ENCODE results near the gene DOCK2.
A peak's percentile ranks its signal among the peaks of the same experiment; 100 is the strongest.
"Not testable (repeated sequence)": the region's sequence is repeated elsewhere in the genome, so short reads cannot be mapped to it uniquely, and the experiment has no call there.

DOCK2 gene

DNA sequence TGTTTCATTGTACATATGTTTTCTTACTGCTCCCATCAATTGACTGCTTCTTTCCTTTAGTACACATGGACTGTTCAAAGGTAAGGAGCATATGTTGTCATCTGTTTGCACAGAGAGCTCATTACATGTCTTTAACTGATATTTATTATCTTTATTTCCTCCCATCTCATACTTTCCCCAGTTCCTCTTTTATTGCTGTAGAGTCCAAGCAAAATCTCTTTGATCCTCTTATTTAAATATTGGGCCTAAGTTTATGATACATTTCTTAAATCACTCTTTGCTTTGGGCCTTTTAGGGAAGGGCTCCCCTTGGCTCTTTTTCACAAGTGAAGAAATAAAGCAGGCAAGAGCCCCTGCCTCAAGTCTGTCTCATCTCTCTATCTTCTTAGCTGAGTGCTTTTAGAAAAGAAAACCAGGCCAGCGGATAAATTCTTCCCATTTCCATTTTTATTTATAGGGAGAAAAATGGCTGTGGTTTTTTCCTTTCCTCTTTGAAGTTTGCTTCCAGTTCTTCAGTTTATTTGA, 152.4 kb downstream of the DOCK2 start:
- DNase-seq (ENCODE audit: low read depth in 2 of 2) = no peak

DNA sequence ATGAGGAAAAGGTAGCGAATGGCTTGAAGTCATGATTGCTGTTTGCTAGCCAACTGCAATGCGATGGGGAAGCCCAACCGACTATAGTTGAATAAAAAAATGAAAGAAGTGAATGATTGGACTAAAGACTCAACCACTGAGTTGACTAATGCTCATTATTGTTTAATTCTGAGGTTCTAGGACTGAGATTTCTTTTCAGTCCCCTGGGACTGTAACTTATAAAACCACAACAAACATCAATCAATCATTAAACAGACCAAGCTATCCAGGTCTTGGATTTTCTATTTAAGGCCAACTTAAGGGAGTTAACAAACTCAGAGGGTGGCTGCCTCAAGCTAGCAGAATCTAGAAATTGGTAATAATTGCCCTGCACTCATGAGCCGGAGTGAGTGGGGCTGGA, 154.2 kb downstream of the DOCK2 start:
- no peak for DNase-seq (ENCODE audit: low read depth in 2 of 2)

DNA sequence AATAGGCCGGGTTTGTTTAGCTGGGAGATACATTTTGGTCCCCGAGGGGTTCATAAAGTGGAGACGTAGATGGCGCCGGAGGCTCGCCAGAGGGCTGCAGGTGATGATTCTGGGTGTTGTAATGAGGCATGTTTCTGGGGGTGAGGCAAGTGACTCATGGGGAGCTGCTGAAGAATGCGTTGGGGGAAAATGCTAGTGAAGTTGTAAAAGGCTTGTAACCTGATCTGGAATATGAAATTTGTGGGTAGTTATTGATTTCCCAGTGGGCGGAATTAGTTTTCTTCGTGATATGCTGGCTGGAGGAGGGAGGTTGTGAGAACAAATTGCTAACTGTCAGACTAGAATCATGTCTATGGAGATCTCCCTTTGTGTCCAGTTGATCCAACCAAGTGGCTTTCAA, 158.3 kb downstream of the DOCK2 start:
- no peak for DNase-seq (ENCODE audit: low read depth in 2 of 2)

DNA sequence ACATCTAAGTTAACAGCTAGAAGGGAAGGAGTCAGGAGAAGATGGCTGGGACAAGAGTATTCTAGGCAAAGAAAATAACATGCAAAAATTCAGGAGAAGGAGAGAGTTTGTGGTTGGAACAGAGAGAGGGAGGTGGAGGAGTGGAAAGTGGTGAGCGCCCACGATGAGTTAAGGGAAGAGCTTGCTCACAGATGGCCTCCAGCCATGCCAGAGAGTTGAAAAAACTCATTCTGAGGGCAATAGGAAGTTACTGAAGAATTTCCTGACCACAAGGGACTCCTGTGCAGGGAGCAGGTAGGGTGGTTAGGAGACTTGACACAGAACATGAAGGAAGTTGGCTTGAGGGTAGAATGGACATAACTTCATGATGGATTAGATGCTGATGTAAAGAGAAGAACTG, 159.7 kb downstream of the DOCK2 start:
- no peak for DNase-seq (ENCODE audit: low read depth in 2 of 2)

DNA sequence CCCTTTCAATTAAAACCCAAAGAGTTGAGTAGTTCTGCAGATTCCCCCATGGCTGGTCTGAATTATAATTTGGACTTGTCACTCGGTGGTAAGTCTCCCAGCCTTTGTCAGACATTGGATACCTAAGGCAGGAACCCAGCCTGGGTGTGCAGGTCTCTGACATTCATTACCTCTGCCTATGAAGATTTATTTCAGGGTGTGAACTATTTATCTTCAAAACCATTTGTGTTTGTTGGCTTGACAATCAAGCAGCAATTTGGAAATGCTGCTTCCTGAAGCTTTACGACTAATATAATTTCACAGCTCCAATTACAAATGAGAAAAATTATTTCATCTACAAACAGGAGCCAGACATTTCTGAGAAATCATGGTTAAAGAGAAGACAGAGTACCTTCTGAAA, 160.5 kb downstream of the DOCK2 start:
- DNase-seq (ENCODE audit: low read depth in 2 of 2) = no peak

DNA sequence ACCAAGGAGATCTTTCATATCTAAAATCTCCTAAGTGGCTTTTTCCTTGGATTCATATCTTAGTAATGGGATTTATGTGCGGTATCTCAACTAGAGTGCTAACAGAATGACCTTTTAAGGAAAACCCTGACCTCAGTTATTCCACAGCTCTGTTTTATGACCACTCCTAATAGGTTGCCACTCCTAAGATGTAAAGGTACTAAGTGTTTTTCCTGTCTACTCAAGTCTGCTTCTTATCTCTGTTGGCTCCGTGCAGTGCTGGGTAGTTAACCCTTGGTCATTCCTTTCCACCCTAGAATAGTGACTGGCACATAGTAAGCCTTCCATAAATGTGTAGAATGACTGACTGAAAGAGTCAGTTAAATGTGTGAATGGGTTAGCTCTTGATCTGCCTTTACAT, 161.4 kb downstream of the DOCK2 start:
- DNase-seq (ENCODE audit: low read depth in 2 of 2) = no peak

DNA sequence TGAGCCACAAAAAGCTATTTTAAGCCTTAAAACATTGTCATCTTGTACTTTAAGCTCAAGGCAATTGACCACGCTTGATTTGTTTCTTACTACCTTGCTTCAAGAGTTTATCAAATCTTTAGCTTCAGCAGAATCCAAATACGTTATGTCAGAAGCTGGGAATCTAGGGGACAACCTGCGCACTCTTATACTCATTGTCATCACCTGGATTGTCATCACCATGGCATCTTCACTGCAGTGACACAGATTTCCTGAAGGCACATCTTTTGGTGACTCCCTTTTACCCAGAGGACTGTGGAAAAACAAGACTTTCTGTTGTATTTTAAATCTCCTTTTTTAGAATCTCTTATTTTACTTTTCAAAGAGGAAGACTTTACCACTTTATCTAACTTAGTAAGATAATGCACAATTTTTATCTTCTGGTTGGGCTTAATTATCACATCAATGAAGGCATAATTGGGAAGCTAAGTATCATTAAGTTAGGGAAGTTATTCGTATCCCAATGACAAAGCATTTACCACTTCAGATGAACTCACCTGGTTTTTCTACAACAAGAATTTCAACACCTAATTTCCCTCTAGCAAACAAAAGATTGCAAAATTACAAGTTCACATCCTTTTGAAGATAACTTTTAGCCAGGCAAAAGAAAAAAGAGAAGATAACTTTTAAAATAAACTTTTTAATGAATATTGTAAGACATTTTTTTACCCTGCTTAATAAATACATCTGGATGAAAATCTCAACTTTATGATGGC, 162.0 kb downstream of the DOCK2 start:
- DNase-seq (ENCODE audit: low read depth in 2 of 2) = no peak

DNA sequence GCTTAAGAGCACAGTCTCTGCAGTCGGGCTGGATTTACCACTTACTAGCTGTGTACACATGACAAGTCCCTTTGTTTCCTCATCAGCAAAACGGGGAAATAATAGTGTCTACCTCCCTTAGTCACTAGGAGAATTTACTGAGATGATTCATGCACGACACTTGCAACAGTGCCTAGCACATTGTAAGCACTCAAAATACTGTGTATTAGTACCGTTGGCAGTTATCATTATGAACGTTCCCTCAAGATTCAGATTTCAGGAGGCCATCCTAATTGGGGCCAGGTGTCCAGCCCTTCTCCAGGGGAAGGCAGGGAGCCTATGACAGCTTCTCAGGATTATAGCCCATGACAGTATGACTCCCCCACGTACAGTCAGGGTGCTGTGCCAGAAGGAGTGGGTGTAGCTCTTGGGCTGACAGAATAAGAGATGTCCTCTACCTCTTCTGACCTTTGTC, 164.3 kb downstream of the DOCK2 start:
- DNase-seq (ENCODE audit: low read depth in 2 of 2) = no peak

DNA sequence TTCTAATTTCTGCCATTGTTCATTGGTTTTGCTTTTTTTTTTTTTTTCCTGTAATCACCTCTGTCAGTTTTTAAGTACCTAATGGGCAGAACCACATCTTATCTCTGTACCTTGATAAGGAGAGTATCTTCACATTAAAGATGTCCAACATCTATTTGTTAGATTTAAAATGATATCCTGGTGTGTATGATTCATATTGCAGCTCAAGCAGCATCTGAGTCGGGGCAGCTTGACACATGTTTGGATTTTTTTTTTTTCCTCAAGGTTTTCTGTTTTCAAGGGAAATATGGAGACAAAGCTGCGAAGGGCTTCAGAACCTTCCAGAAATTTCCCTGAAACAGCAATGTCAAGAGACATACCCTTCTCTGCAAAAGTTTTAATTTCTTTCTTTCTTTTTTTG, 164.7 kb downstream of the DOCK2 start:
- no peak for DNase-seq (ENCODE audit: low read depth in 2 of 2)

DNA sequence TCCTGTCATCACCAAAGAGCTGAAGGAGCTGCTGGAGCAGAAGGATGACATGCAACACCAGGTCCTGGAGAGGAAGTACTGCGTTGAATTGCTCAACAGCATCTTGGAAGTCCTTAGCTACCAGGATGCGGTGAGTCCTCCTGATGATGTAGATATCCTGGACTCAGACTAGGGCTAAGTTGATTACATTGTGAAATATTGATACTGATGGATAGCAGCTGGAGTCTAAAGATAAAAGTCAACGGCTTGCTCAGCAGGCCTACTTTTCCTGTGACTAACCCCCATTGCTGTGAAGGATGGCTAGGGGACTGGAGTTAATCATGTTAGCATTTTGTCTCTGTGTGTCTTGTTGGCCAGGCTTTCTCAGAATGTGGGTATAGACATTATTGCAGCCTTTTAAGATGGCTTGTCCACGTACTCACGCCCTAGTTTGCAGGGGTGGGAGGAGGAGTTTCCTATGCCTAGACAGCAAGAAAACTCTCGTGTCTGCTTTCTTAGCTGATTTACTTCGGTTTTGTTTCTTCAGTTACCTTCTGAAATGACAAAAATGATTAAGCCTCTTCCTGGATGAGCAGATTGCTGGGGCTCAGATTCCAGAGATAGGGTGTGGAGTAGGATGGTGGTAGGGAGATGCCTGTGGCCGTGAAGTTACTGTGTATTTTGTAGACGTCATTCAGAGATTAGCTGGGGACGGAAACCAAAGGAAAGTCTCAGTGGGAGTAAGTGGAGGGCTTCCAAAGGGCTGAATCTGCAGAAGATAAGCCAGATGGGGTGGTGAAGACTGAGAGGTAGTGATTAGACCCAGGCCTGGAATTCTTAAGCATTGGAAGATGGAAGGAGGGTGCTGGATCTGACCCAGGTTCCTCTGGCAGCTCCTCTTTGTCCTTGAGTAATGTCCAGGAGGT, 166.3 kb downstream of the DOCK2 start:
- DNase-seq (ENCODE audit: low read depth in 2 of 2) = no peak

DNA sequence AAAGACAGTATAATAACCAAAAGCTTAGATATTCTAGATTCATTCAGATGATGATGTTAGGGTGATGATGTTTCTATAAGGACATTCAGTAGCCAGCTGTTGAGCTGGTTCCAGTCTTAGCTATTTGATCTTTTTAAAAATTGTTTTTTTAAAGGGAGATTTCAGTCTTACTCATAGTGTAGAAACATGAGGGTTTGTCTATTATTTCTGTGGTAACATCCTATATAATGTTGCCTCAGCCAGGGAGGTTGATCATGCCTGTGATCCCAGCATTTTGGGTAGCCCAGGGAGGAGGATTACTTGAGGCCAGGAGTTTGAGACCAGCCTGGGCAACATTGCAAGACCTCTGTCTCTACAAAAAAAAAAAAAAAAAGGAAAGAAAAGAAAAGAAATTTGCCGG, 167.8 kb downstream of the DOCK2 start:
- no peak for DNase-seq (ENCODE audit: low read depth in 2 of 2)

DNA sequence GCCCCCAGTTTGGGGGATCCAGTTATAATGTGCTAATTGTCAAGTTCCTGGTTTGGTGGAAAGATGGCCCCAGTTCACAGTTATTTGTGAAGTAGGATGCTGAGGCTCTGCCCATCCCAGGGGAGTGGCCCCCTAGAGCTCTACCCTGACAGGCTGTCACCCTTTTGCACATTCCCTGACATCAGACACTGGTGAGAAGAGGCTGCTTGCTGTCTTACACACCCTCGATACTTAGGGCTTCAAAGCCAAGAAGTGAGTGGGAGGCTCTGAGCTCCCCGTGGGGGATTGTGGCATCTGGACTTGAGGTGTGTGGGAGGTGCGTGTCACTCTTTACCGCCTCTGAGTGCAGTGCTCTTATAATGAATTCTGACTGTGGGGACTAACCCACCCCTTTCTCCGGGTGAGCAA, 168.5 kb downstream of the DOCK2 start:
- DNase-seq (ENCODE audit: low read depth in 2 of 2) = peak; percentile 55 to 66

DNA sequence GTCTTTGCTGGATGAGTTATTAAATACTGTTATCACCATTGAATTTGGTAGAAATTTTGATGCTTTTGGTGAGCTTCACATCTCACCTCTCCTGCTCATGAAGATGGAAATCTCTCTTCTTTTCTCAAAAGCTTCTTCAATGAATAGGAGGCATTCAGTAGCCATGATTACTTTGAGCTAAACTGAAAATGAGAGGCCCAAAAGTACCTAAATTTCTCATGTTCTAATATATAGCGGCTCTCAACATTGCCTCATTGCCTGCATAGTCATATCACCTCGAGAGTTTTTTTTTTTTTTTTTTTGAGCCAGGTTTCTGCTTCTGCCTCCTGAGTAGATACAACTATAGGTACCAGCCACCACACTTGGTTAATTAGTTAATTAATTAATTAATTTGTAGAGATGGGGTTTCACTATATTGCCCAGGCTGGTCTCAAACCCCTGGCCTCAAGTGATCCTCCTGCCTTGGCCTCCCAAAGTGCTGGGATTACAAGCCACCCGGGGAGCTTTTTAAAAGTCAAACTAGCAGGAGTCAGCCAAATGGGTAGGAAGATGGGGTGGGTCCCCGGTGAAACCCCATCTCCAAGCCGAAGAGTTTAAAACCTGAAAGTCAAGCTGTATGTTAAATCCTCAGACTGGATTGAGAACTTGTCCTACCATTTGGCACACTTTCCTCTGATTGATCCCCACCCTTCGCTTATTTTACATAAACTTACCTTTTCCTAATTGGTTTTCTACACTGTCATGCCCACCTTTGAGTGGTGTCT, 169.0 kb downstream of the DOCK2 start:
- DNase-seq (ENCODE audit: low read depth in 2 of 2) = no peak

DNA sequence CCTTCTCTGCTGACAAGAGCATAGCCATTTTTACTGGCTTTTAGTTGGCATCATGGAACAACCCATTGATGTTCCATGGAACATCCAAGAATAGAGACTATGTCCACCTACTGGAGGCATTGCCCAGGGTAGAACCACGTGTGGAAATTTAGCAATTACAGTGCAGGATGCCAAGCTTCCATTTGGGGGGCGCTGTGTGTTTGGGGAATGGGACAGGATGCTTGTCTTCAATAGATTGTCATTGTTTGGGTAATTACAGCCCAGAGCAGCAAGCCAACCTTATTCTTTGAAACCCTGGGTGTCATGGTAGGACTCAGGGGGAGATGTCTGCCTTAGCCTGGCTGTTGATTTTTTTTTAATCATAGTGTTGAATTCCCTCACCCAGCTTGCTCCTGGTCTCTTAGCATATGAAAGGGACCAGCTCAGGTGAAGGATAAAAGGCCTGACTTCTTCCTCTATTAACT, 171.1 kb downstream of the DOCK2 start:
- no peak for DNase-seq (ENCODE audit: low read depth in 2 of 2)

DNA sequence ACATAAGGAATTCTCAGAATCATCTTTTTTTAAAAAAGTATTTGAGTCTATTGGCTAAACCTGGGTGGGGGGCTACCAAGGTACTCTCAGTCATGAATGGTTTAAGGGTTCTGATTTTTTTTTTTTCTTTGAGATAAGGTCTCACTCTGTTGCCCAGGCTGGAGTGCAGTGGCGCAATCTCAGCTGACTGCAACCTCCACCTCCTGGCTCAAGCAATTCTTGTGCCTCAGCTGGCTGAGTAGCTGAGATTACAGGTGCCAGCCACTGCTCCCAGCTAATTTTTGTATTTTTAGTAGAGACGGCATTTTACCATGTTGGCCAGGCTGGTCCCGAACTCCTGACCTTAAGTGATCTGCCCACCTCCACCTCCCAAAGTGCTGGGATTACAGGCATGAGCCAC, 171.8 kb downstream of the DOCK2 start:
- DNase-seq (ENCODE audit: low read depth in 2 of 2) = not testable (repeated sequence)

DNA sequence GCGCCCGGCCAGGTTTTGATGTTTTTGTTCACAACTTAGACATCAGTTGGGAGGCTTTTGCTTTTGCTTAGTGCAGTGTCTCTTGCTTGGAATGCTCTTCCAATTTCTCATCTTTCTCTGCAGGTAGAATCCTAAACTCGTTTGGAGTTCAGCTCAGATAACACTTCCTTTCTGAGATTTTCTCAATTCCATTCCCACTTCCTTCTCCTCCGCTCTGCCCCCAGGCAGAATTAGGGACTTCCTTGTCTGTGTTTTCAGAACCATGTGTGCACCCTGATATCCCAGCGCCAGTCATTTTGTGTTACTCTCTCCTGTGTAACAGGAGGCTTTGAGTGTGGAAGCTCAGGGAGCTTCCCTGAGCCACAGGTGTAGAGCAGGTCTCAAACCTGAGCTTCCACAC, 172.2 kb downstream of the DOCK2 start:
- DNase-seq (ENCODE audit: low read depth in 2 of 2) = no peak

DNA sequence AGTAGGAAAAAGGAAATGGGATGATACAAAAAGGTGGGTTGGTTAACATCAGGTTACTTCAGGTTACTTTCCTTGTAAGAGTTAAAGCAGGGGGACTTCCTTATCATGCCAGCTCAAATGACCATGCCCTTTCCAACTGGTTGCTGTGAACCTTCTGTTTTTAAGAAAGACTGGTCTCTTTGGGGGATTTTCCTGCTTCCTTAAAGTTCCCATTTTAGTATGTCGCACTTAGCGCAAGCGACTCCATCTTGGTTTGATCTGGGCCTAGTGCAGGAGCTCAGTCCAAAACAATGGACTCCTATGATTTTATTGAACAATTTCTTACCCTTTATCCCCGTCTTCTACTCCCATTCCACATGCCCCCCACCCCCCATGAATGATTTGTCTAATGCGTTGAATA, 173.4 kb downstream of the DOCK2 start:
- DNase-seq (ENCODE audit: low read depth in 2 of 2) = no peak

DNA sequence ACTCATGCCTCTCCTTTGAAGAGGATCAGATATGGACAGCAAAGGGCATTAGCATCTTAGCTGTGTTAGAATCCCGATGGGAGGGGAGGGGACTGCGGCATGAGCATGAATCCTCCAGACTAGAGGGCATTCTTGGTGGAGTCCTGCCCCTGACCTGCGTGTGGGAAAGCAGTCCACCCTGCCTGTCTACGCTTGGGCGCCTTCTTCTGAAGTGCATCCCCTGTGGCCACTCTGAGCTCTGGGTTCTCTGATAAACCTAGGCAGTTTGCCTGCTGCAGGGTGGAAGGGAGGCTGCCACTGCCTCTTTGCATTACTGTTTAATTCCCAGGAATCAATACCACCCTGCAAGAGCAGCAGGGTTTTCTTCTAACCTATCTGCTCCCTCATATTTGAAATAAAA, 173.9 kb downstream of the DOCK2 start:
- no peak for DNase-seq (ENCODE audit: low read depth in 2 of 2)

DNA sequence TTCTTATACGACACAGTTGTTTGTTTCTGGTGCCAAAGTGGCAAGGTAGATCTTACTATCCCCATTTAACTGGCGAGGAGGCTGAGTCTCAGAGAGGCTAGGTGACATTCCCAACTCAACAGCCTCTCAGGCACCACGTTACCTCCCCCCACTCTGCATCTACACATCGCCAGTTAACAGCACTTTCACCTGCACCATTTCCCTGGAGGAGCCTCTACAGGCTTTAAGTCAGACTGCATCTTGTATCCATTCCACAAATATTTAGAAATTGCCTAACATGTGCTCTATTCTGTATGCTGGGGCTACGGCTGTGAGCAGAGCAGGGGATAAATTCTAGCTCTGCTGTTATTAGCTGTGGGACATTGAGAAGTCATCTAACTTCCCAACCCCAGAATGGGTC, 174.6 kb downstream of the DOCK2 start:
- DNase-seq (ENCODE audit: low read depth in 2 of 2) = no peak

DNA sequence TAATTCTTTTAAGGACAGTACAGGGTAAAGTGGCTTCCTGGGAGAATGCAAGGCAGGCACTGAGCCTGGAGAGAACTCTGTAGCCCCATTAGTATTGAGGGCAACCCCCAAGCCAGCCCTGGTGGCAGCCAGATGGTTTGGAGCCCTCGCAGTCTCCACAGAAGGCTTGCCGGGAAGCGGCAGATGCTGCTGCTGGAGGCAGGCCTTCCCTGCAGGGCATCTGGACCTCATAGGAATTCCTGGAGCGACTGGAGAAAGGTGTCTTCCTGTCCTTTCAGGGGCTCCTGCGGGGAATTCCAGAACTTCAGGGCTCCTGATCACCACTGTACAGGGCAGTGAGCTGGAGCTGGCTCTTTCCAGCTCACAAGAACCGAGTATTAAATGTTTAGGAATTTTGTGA, 175.7 kb downstream of the DOCK2 start:
- DNase-seq (ENCODE audit: low read depth in 2 of 2) = no peak

DNA sequence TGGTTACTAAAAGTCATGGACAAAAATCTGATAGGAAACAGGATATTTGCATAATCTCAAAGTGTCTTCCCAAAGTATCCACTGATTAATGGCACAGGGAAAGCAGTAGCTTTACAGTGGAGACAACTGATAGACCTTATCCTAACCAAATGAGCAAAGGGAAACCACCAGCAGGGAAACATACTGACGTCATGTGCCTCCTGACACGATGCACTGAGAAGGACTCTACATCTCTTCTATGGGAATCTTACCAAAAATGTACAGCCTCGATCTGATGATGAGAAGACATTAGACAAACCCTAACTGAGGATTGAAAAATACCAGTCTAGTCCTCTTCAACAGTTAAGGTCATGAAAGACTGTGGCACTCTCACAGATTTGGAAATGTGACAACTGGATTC, 177.0 kb downstream of the DOCK2 start:
- no peak for DNase-seq (ENCODE audit: low read depth in 2 of 2)

DNA sequence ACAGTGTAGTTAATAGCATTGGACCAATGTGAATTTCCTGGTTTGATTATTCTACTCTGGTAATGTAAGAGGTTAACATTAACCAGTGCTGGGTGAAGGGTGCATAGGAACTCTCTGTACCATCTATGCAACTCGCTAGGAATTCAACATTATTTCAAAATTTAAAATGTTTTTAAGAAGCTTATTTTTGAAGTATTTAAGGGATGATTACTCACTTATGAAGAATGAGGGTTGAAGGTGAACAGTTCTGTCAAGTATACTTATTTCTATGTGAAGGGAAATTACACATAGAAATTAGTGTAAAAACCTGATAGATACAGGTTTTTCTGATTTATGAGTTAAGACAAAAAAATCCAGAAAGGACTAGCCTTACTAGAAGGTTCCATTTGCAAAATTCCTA, 177.4 kb downstream of the DOCK2 start:
- DNase-seq (ENCODE audit: low read depth in 2 of 2) = no peak
